ENCODE results near the gene ZNF710.

Gene ZNF710

DNA sequence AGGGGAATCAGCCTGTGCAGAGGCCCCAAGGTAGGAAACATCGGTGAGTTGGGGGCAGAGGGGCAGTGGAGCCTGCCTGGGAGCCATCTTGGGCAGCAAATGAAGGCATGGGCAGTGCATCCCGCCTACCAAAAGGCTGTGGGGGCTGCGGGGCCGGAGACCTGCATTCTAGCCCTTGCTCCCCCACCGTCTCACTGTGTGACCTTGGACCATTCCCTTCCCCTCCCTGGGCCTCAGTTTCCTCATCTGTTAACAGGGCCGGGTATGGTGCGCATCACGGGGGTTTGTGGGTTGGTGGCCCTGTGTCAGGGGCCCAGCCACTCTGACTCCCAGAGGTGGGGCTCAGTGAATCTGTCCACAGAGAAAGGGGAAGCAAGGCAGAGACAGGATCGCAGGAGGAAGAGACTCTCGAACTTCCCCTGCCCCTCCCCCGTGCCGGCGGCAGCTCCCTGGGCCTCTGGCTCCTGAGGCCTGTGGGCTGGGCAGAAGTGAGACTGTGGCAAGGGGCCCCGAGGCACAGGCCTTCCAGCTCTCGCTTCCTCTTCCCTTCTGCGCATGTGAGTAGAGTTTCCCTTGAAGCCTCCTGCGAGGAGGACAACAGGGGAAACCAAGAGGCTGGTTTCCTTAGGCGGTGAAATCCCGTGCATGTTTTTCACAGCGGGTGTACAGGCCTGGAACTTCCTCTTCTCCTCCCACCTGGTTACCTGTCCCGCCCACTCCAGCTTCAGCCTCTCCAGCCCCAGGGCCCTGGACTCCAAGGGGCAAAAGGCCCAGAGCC is 58.3 kb downstream of the ZNF710 start:
- no peak overlapping the region for H3K4me3 ChIP-seq (ENCODE audit: low read depth, low read length)
- TF ChIP-seq, protein P1, sequence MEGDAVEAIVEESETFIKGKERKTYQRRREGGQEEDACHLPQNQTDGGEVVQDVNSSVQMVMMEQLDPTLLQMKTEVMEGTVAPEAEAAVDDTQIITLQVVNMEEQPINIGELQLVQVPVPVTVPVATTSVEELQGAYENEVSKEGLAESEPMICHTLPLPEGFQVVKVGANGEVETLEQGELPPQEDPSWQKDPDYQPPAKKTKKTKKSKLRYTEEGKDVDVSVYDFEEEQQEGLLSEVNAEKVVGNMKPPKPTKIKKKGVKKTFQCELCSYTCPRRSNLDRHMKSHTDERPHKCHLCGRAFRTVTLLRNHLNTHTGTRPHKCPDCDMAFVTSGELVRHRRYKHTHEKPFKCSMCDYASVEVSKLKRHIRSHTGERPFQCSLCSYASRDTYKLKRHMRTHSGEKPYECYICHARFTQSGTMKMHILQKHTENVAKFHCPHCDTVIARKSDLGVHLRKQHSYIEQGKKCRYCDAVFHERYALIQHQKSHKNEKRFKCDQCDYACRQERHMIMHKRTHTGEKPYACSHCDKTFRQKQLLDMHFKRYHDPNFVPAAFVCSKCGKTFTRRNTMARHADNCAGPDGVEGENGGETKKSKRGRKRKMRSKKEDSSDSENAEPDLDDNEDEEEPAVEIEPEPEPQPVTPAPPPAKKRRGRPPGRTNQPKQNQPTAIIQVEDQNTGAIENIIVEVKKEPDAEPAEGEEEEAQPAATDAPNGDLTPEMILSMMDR (conservative IDR thresholded peaks at IDR 0.05; ENCODE audit: low read depth, low read length): no peak
- DNase-seq (ENCODE audit: low read depth): peak; percentile 75

- no peak for DNase-seq (ENCODE audit: low read depth)
- TF ChIP-seq, protein P1 (conservative IDR thresholded peaks at IDR 0.05; ENCODE audit: low read depth, low read length): no peak
- H3K4me3 ChIP-seq (ENCODE audit: low read depth, low read length): no peak overlapping the region
Observed at GRCh38 chr15:90060797-90061196, 59.7 kb downstream of the ZNF710 start.

DNA sequence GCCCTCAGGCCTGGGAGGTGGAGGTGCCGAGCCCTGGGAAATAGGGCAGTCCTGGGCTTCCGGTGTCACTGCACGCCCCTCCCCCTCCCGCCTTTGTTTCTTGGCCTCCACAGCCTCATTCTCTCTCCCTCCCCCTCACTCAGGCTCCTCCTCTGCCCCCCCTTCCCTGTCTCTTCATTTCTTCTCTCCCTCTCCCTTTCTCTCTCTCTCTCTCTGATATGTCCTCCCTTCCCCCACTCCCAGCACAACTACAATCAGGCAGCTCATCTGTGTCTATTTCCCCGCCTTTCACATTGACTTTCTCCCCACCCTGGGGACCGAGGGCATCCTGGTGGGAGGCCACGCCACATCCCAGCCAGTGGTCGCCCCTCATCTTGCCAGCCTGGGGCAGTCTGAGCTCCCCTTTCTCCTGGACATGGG is 60.9 kb downstream of the ZNF710 start:
- peak; percentile 57 for DNase-seq (ENCODE audit: low read depth)

GRCh38 chr15:90062462-90062932 is 61.4 kb downstream of the ZNF710 start:
- no peak overlapping the region for H3K4me3 ChIP-seq (ENCODE audit: low read depth, low read length)
- TF ChIP-seq, protein P1 (conservative IDR thresholded peaks at IDR 0.05; ENCODE audit: low read depth, low read length): no peak
- no peak for DNase-seq (ENCODE audit: low read depth)

More for the DNA sequence above, 60.9 kb downstream of the ZNF710 start:
- TF ChIP-seq, protein P1 (conservative IDR thresholded peaks at IDR 0.05; ENCODE audit: low read depth, low read length): no peak
- H3K4me3 ChIP-seq (ENCODE audit: low read depth, low read length): no peak overlapping the region

GRCh38 chr15:90062973-90063769 is 62.0 kb downstream of the ZNF710 start:
- no peak for DNase-seq (ENCODE audit: low read depth)
- TF ChIP-seq, protein P1 (conservative IDR thresholded peaks at IDR 0.05; ENCODE audit: low read depth, low read length): no peak
- H3K4me3 ChIP-seq (ENCODE audit: low read depth, low read length): no peak overlapping the region

DNA sequence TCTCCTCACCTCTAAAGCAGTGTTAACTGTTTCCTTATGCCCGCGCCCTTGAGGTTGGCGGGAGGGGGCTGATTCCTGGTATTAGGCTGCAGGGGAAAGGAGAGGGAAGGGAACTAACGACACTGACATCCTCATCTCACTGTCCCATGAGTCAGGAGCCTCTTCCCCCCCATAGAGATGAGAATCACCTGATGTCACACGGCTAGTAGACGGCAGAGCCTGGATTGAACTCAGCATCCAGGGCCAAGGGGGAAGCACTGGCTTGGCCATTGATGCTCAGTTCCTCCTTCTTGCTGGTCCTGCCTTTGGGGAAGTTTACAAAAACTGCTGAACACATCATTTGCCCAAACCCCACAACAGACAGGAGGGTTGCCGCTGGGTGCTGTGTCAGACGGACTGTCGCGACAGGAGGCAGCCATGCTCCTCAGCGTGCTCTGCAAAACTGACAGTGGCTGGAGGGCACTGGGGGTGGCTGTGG is 62.7 kb downstream of the ZNF710 start:
- TF ChIP-seq, protein P1 (conservative IDR thresholded peaks at IDR 0.05; ENCODE audit: low read depth, low read length): no peak
- no peak overlapping the region for H3K4me3 ChIP-seq (ENCODE audit: low read depth, low read length)
- DNase-seq (ENCODE audit: low read depth): no peak
